DMS53 treated with DMSO at 0.1 percent for 48 hours (cell line): ENCODE data around the gene PROX1.
"Not testable (repeated sequence)": the region's sequence is repeated elsewhere in the genome, so short reads cannot be mapped to it uniquely, and the experiment has no call there.

Experiments used
- DNase-seq: peaks from one replicate; lab custom pipeline; 2025; ENCODE audit not compliant: unreplicated experiment; lab: John Stamatoyannopoulos, UW

The PROX1 gene

GRCh38 chr1:214066936-214067335, 79.2 kb downstream of the PROX1 start:
- DNase-seq = no peak

- DNase-seq = no peak
Measured at GRCh38 chr1:214067397-214067796, 79.6 kb downstream of the PROX1 start.

- DNase-seq = no peak
Measured at GRCh38 chr1:214067853-214068703, 80.3 kb downstream of the PROX1 start.

GRCh38 chr1:214068979-214069378, 81.2 kb downstream of the PROX1 start:
- no peak for DNase-seq

GRCh38 chr1:214071469-214071868, 83.7 kb downstream of the PROX1 start:
- DNase-seq = no peak

GRCh38 chr1:214072426-214073157, 84.8 kb downstream of the PROX1 start:
- no peak for DNase-seq

- DNase-seq = no peak
Measured at GRCh38 chr1:214074477-214074876, 86.7 kb downstream of the PROX1 start.

GRCh38 chr1:214075305-214075998, 87.7 kb downstream of the PROX1 start:
- no peak for DNase-seq

GRCh38 chr1:214075999-214076707, 88.4 kb downstream of the PROX1 start:
- DNase-seq = no peak

GRCh38 chr1:214076708-214077065, 88.9 kb downstream of the PROX1 start:
- DNase-seq = no peak

- no peak for DNase-seq
Measured at GRCh38 chr1:214078950-214079349, 91.2 kb downstream of the PROX1 start.

GRCh38 chr1:214085325-214085724, 97.6 kb downstream of the PROX1 start:
- no peak for DNase-seq

GRCh38 chr1:214086945-214087344, 99.2 kb downstream of the PROX1 start:
- DNase-seq = no peak

GRCh38 chr1:214089003-214089402, 101.2 kb downstream of the PROX1 start:
- not testable (repeated sequence) for DNase-seq
